HT-29 (cell line): ENCODE measurements around the gene IER2. TPM values are rescaled to one million over a fixed set of nuclear protein-coding genes. Genes with fewer than 3 reads are reported as not detected.
A peak's percentile ranks its signal among the peaks of the same experiment; 100 is the strongest.

ENCODE experiments used
- DNase-seq: peaks from one replicate; pipeline ENCODE4 v3.0.0-alpha.2; 2015; ENCODE audit warnings: low spot score
- total RNA-seq: library from RNA; depleted of rRNA; stranded (reverse); fragments of >200 nt; shearing (Covaris generic); gene quantifications from 2 replicates; pipeline ENCODE4 v1.2.3, GENCODE V29; 2014; rRNA removed

Gene IER2
- 144 and 159 TPM in 2 replicates for total RNA-seq

- DNase-seq: peak; percentile 84
These were observed at the start of gene IER2, which contains the start of gene STX10 for GRCh38 chr19:13150187-13150930. Gene IER2, plus strand, starts transcription at chr19:13150411. Its CDS starts 2,776 bp downstream, at chr19:13153187. Gene STX10, minus strand, starts transcription at chr19:13150375. Its CDS starts 202 bp downstream, at chr19:13150173.

GRCh38 chr19:13100841-13101589, 49.2 kb upstream of the IER2 start:
- no peak for DNase-seq

- DNase-seq: no peak
These were observed 48.4 kb upstream of the IER2 start for GRCh38 chr19:13101590-13102415.

- no peak for DNase-seq
These were observed 47.9 kb upstream of the IER2 start for GRCh38 chr19:13102416-13102665.

GRCh38 chr19:13102666-13103580, 47.3 kb upstream of the IER2 start, which contains the start of gene LYL1:
Gene LYL1, minus strand, starts transcription at chr19:13102858. Its CDS starts 1,687 bp downstream, at chr19:13101171.
- no peak for DNase-seq

- DNase-seq: no peak
These were observed 46.4 kb upstream of the IER2 start for GRCh38 chr19:13103581-13104359.

- DNase-seq: no peak
These were observed 45.8 kb upstream of the IER2 start for GRCh38 chr19:13104360-13104847.

- DNase-seq: no peak
These were observed 45.1 kb upstream of the IER2 start for GRCh38 chr19:13104848-13105711.

- DNase-seq: no peak
These were observed 40.7 kb upstream of the IER2 start for GRCh38 chr19:13109361-13110098.

GRCh38 chr19:13110099-13110610, 40.1 kb upstream of the IER2 start:
- DNase-seq: no peak

- DNase-seq: no peak
These were observed 37.7 kb upstream of the IER2 start for GRCh38 chr19:13112555-13112954.

GRCh38 chr19:13115936-13116281, 34.3 kb upstream of the IER2 start:
- no peak for DNase-seq

GRCh38 chr19:13116282-13117175, 33.7 kb upstream of the IER2 start, which contains the start of gene TRMT1:
Gene TRMT1, minus strand, starts transcription at chr19:13116740. Its CDS starts 341 bp downstream, at chr19:13116399.
- DNase-seq: peak; percentile 88

GRCh38 chr19:13117176-13117771, 32.9 kb upstream of the IER2 start:
- DNase-seq: no peak

GRCh38 chr19:13117772-13118423, 32.3 kb upstream of the IER2 start, which contains the start of gene NACC1:
Gene NACC1, plus strand, starts transcription at chr19:13118264. Its CDS starts 16,944 bp downstream, at chr19:13135208.
- peak; percentile 79 for DNase-seq
